CD4-positive, CD25-positive, alpha-beta regulatory T cell (primary cell): ENCODE measurements around the gene CDH11. TPM values are rescaled to one million over a fixed set of nuclear protein-coding genes. Genes with fewer than 3 reads are reported as not detected.

Experiments used
- ATAC-seq, 2 donors: fragments of 150-1000 bp; cut with Tn5 transposase; one replicate each; pipeline ENCODE4 v1.10.0; 2021; ENCODE audit warnings: low read depth in 2 of 2, moderate number of reproducible peaks in 2 of 2, moderate library complexity in 1 of 2
- DNase-seq, 3 donors: peaks; one replicate each; pipeline versions ENCODE4 v3.0.0 to v3.0.0-alpha.2; 2012 to 2022; ENCODE audit warnings: mixed read lengths in 1 of 3
- H3K27ac ChIP-seq: one replicate; pipeline ENCODE4 v1.7.0; 2013; ENCODE audit warnings: mild to moderate bottlenecking, low read length; ENCODE audit not compliant: insufficient read depth, poor library complexity, severe bottlenecking
- H3K27me3 ChIP-seq: one replicate; pipeline ENCODE4 v1.7.0; 2013; ENCODE audit warnings: low read length; ENCODE audit not compliant: control insufficient read depth, insufficient read depth
- H3K36me3 ChIP-seq: one replicate; pipeline ENCODE4 v1.7.0; 2013; ENCODE audit warnings: mild to moderate bottlenecking, low read length, moderate library complexity; ENCODE audit not compliant: control insufficient read depth, insufficient read depth
- H3K4me1 ChIP-seq: 2 replicates; pipeline ENCODE4 v1.7.0; 2013; ENCODE audit warnings: mild to moderate bottlenecking, low read length; ENCODE audit not compliant: insufficient read depth, control insufficient read depth, poor library complexity, severe bottlenecking
- H3K4me3 ChIP-seq: one replicate; pipeline ENCODE4 v1.7.0; 2013; ENCODE audit warnings: low read depth, mild to moderate bottlenecking, low read length, moderate library complexity
- H3K9me3 ChIP-seq, 2 experiments: 1 replicate in 1 of 2; 2 replicates in 1 of 2; pipeline ENCODE4 v1.7.0; 2013; ENCODE audit warnings: low read length in 2 of 2, mild to moderate bottlenecking in 1 of 2, moderate library complexity in 1 of 2; ENCODE audit not compliant: control insufficient read depth in 2 of 2
- H3K27ac Mint-ChIP-seq, 3 donors: one replicate each; pipeline ENCODE4 v1.8.0; 2020 to 2022; ENCODE audit warnings: mild to moderate bottlenecking in 3 of 3, mixed read lengths in 3 of 3, moderate library complexity in 2 of 3
- H3K27me3 Mint-ChIP-seq: one replicate; pipeline ENCODE4 v1.8.0; 2022; ENCODE audit warnings: mild to moderate bottlenecking, mixed read lengths
- H3K36me3 Mint-ChIP-seq: one replicate; pipeline ENCODE4 v1.8.0; 2020; ENCODE audit warnings: mixed read lengths
- H3K4me1 Mint-ChIP-seq, 4 donors: one replicate each; pipeline ENCODE4 v1.8.0; 2020 to 2022; ENCODE audit warnings: mixed read lengths in 4 of 4, mild to moderate bottlenecking in 1 of 4
- H3K4me3 Mint-ChIP-seq, 4 donors: one replicate each; pipeline ENCODE4 v1.8.0; 2020 to 2022; ENCODE audit warnings: mild to moderate bottlenecking in 4 of 4, mixed read lengths in 4 of 4, moderate library complexity in 3 of 4
- H3K9me3 Mint-ChIP-seq, 7 donors: one replicate each; pipeline ENCODE4 v1.8.0; 2020 to 2022; ENCODE audit warnings: mixed read lengths in 7 of 7, mild to moderate bottlenecking in 3 of 7, moderate library complexity in 2 of 7
- polyA plus RNA-seq, 4 donors: library from polyadenylated mRNA; unstranded; fragments of 300-500 nt; fragmentation: Illumina TruSeq; gene quantifications; one replicate each; pipeline ENCODE4 v1.2.3, GENCODE V29; 2021
- total RNA-seq: library from RNA; stranded (reverse); gene quantifications from one replicate; pipeline ENCODE4 v1.2.3, GENCODE V29; 2022

CDH11 gene
- total and polyA plus RNA-seq, 5 donors from 2014 or later = not detected

DNA sequence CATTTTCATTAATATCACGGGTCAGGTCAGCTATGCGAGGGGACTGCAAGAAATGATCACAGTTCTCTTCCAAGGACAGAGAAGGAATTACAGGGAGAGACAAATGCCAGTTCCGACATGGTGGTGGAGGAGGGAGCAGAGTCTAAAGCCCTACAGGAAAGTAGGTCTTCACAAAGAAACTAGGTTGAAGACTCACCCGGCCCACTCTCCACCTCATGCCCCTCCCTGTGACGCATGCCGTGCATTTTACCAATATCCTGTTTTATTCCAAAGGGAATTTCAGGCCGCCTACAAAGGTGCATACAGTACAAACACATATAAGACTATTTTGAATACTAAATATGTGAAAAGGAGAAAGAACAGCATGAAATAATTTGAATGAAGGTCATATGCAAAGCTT is 56.8 kb downstream of the CDH11 start:
- H3K36me3 ChIP-seq = no peaks in the 10 kb centered on the region

DNA sequence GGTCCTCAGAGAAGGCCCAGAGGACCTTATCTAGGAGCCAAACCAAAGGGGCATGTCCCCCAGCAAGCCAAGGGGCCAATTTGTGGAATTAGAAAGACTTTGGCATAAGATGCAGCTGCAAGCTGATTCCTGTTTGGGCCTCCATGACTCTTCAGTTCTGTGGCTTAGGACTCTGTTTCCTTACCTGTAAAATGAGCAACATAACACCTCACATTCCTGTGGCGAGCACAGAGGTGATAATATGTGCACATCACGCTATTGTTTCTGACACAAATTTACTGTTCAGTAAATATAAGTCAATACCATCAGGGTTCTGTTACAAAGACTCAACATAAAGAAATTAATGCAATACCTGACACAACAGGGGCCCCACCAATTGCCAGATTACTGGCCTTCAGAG is 57.7 kb downstream of the CDH11 start:
- peaks cover 0 to 22% (median 6%) of the 10 kb centered on the region in 7 donors for H3K9me3 Mint-ChIP-seq
- Histone ChIP-seq H3K4me1 (no peaks in the 10 kb centered on the region), H3K9me3 (no peaks in the 10 kb centered on the region), H3K36me3 (no peaks in the 10 kb centered on the region), H3K27ac (no peak overlapping the region), H3K4me3 (no peak overlapping the region), H3K27me3 (no peaks in the 10 kb centered on the region)
- H3K4me3 Mint-ChIP-seq = no peak overlapping the region
- no peak for ATAC-seq
- no peak overlapping the region for H3K27ac Mint-ChIP-seq
- H3K27me3 Mint-ChIP-seq = no peaks in the 10 kb centered on the region
- H3K4me1 Mint-ChIP-seq = no peaks in the 10 kb centered on the region
- no peaks in the 10 kb centered on the region for H3K36me3 Mint-ChIP-seq
- no peak for DNase-seq

More for the DNA sequence above, 56.8 kb downstream of the CDH11 start:
- Mint-ChIP-seq H3K4me3 (no peak overlapping the region), H3K4me1 (no peaks in the 10 kb centered on the region), H3K9me3 (peaks cover 0 to 22% (median 5%) of the 10 kb centered on the region in 7 donors), H3K27ac (no peak overlapping the region), H3K36me3 (no peaks in the 10 kb centered on the region), H3K27me3 (no peaks in the 10 kb centered on the region)
- ATAC-seq (no peak), DNase-seq (no peak)
- Histone ChIP-seq H3K27me3 (no peaks in the 10 kb centered on the region), H3K9me3 (no peaks in the 10 kb centered on the region), H3K27ac (no peak overlapping the region), H3K4me1 (no peaks in the 10 kb centered on the region), H3K4me3 (no peak overlapping the region)

DNA sequence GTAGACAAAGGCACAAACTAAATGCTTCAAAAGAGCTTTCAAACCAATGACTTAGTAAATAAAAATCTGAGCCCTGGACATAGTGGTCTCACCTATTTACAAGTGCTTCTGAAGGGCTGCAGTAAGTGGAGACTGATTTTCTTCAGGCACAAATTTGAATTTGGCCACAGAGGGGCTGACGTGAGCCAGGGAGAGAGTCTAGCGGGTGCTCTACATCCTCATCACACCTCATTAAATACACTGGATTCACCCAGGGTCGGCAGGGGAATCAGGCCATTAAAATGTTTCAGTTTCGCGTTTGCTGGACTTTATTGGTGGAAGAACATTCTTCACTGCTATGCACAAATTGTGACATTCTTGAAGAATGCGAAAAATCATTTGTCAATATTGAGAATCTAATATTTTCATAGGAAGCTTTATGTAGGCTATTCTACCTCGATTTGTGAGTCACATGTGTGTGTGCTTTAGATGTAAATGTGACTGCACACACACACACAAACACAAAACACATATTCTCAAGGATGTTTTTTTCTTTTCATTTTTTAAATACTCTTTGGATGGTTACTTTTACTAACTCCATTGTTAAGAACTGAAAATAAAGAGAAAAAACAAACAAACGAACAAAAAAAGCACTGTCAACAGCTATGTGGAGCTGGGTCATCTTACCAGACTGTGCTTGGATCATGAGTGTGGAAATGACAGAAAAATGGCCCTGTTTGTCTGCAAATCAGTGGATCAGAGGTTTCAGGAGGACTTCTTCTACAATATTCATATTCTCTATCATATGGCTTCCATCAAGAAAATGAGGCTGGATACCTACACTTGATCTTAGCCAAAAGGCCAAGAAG is 58.9 kb downstream of the CDH11 start:
- Mint-ChIP-seq H3K4me3 (no peak overlapping the region), H3K9me3 (peaks cover 0 to 22% (median 5%) of the 10 kb centered on the region in 7 donors), H3K36me3 (no peaks in the 10 kb centered on the region), H3K4me1 (no peaks in the 10 kb centered on the region), H3K27ac (no peak overlapping the region), H3K27me3 (no peaks in the 10 kb centered on the region)
- Histone ChIP-seq H3K4me3 (no peak overlapping the region), H3K4me1 (no peaks in the 10 kb centered on the region), H3K27ac (no peak overlapping the region), H3K27me3 (no peaks in the 10 kb centered on the region), H3K36me3 (no peaks in the 10 kb centered on the region), H3K9me3 (no peaks in the 10 kb centered on the region)
- DNase-seq (no peak), ATAC-seq (no peak)

DNA sequence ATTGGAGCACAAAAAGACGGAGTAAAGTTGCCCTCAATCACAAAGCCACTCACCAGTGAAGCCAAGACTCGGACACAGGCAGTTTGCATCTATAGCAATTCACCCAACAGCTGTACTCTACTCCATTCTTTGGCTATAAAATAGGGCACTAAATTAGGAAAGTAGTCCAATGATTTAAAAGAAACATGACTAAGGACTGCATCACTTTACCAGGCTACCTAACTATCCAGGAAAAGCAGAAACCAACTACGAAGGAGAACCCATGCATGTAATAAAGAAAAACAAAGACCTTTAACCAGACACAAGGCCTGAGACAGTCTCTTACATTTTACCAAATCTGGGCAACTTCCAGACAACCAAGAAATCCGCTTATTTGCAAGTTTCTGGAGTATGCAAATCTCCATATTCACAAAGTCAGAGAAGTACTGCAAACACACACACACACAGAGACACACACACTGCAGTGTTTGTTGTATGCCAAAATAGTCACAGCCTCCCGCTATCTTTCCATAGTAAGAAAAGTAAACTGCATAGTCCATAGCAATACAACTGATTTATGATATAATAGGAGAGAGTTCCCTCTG is 59.8 kb downstream of the CDH11 start:
- ATAC-seq = no peak
- no peaks in the 10 kb centered on the region for H3K9me3 ChIP-seq
- Mint-ChIP-seq H3K4me3 (no peak overlapping the region), H3K36me3 (no peaks in the 10 kb centered on the region), H3K9me3 (peaks cover 0 to 23% (median 5%) of the 10 kb centered on the region in 7 donors), H3K27ac (no peak overlapping the region), H3K4me1 (no peaks in the 10 kb centered on the region), H3K27me3 (no peaks in the 10 kb centered on the region)
- no peaks in the 10 kb centered on the region for H3K27me3 ChIP-seq
- no peaks in the 10 kb centered on the region for H3K4me1 ChIP-seq
- no peaks in the 10 kb centered on the region for H3K36me3 ChIP-seq
- no peak overlapping the region for H3K27ac ChIP-seq
- H3K4me3 ChIP-seq = no peak overlapping the region
- DNase-seq = no peak

DNA sequence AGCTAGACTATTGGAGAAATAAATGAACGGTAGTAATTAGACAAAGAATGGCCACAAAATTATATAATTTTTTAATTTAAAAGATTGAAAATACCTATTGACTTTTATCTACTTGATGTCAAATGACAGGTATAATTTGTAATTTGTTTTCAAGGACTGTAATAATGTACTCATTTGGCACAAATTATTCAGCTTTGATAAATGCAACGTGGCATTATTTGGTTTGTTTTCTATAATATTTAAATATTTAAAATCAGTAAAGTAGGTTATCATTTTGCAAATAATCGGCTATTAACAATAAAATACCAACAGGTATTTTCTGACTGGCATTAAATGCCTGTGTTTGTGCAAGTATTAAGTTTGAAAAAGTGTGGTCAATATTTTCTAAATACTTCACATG is 60.6 kb downstream of the CDH11 start:
- H3K27me3 Mint-ChIP-seq = no peaks in the 10 kb centered on the region
- H3K36me3 ChIP-seq = no peaks in the 10 kb centered on the region
- H3K4me1 Mint-ChIP-seq = no peaks in the 10 kb centered on the region
- ATAC-seq (no peak), DNase-seq (no peak)
- H3K27ac ChIP-seq = no peak overlapping the region
- peaks cover 0 to 18% (median 4%) of the 10 kb centered on the region in 7 donors for H3K9me3 Mint-ChIP-seq
- no peaks in the 10 kb centered on the region for H3K27me3 ChIP-seq
- H3K4me3 Mint-ChIP-seq = no peak overlapping the region
- H3K27ac Mint-ChIP-seq = no peak overlapping the region
- no peaks in the 10 kb centered on the region for H3K36me3 Mint-ChIP-seq
- H3K4me3 ChIP-seq = no peak overlapping the region
- H3K4me1 ChIP-seq = no peaks in the 10 kb centered on the region
- no peaks in the 10 kb centered on the region for H3K9me3 ChIP-seq

DNA sequence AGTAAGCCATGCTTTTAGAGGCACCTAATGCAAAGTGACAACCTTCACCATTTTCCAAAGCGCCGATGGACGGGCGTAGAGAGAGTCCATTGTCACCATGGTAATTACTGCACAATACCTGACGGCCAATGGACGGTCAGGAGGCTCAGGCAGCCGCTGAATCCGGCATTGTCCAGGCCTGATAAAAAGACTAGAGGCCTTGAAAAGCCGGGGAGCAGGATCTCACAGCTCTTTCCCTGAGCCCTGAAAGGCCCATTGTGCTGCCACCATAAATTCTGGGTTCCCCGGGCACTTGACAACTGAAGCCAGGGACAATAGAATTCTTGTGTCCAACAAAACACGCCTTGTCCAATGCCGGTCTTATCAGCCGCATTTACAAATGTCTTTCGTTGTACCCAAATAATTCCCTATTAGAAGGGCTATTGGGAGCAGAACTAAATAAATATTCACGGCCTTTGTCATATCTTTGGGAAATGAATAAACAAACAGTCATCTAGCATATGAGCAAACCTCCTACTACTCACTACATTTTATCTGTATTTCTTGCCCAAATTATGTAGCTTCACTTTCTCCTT is 62.4 kb downstream of the CDH11 start:
- H3K9me3 Mint-ChIP-seq = peaks cover 0 to 19% (median 4%) of the 10 kb centered on the region in 7 donors

DNA sequence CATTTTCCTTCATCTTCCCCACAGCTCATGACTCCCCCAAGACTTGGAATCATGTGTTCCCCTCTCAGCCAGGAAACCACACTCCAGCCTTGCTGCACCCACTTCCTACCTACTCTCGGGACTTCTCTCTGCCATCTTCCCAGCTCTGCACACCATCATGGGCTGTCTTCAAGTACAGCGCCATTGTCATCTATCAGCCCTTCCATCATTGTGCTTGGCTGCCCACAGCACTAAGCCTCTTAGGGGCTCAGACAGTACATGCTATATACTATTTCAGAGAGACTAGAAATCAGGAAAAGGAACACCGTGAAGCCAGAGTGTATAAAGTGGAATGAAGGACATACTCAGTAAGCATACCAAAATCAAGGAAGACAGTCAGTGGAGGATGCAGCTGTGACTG is 64.7 kb downstream of the CDH11 start:
- Mint-ChIP-seq H3K9me3 (peaks cover 4 to 12% (median 8%) of the 10 kb centered on the region in 7 donors), H3K4me1 (no peaks in the 10 kb centered on the region), H3K4me3 (no peak overlapping the region), H3K27me3 (no peaks in the 10 kb centered on the region), H3K36me3 (no peaks in the 10 kb centered on the region), H3K27ac (no peak overlapping the region)
- DNase-seq (no peak), ATAC-seq (no peak)
- Histone ChIP-seq H3K27ac (no peak overlapping the region), H3K4me1 (no peaks in the 10 kb centered on the region), H3K27me3 (no peaks in the 10 kb centered on the region), H3K36me3 (no peaks in the 10 kb centered on the region), H3K4me3 (no peak overlapping the region), H3K9me3 (peaks cover 0 to 2% of the 10 kb centered on the region in 2 experiments)

More for the DNA sequence above, 62.4 kb downstream of the CDH11 start:
- ATAC-seq (no peak), DNase-seq (no peak)
- H3K27me3 Mint-ChIP-seq = no peaks in the 10 kb centered on the region
- Histone ChIP-seq H3K4me3 (no peak overlapping the region), H3K36me3 (no peaks in the 10 kb centered on the region), H3K27me3 (no peaks in the 10 kb centered on the region), H3K9me3 (no peaks in the 10 kb centered on the region), H3K4me1 (no peaks in the 10 kb centered on the region), H3K27ac (no peak overlapping the region)
- no peak overlapping the region for H3K4me3 Mint-ChIP-seq
- no peaks in the 10 kb centered on the region for H3K4me1 Mint-ChIP-seq
- H3K36me3 Mint-ChIP-seq = no peaks in the 10 kb centered on the region
- no peak overlapping the region for H3K27ac Mint-ChIP-seq
